HepG2 (cell line): ENCODE results near the gene UGT1A7. TPM values are rescaled to one million over a fixed set of nuclear protein-coding genes. Genes with fewer than 3 reads are reported as not detected.

ENCODE experiments used
- BATF2 ChIP-seq: sonication (generic); formaldehyde crosslinking; IDR thresholded peaks from 2 replicates; pipeline ENCODE4 v1.8.0; 2022; ENCODE audit warnings: mild to moderate bottlenecking, missing genetic modification reagents, moderate library complexity
- BORCS8-MEF2B ChIP-seq: sonication (generic); formaldehyde crosslinking; IDR thresholded peaks from 2 replicates; pipeline ENCODE4 v1.8.0; 2022; ENCODE audit warnings: mild to moderate bottlenecking, missing genetic modification reagents
- CREBL2 ChIP-seq: sonication (generic); formaldehyde crosslinking; IDR thresholded peaks from 2 replicates; pipeline ENCODE4 v1.8.1; 2023; ENCODE audit warnings: missing genetic modification reagents, mild to moderate bottlenecking, borderline replicate concordance
- FOXK2 ChIP-seq: fragments of 450-650 bp; IDR thresholded peaks from 2 replicates; pipeline ENCODE4 v1.6.1; 2016
- GTF3A ChIP-seq: sonication (generic); formaldehyde crosslinking; conservative IDR thresholded peaks from 2 replicates; pipeline ENCODE4 v1.4.0; 2020; ENCODE audit warnings: mild to moderate bottlenecking, missing genetic modification reagents
- HHEX ChIP-seq: IDR thresholded peaks from 2 replicates; pipeline ENCODE4 v1.6.1; 2016; ENCODE audit warnings: control low read depth
- HOXD1 ChIP-seq: sonication (generic); formaldehyde crosslinking; IDR thresholded peaks from 2 replicates; pipeline ENCODE4 v1.5.0; 2020; ENCODE audit warnings: missing genetic modification reagents
- IRX3 ChIP-seq: sonication (generic); formaldehyde crosslinking; IDR thresholded peaks from 2 replicates; pipeline ENCODE4 v1.8.1; 2023; ENCODE audit warnings: mild to moderate bottlenecking, low read depth, missing genetic modification reagents, borderline replicate concordance
- NFIC ChIP-seq: IDR thresholded peaks from 2 replicates; pipeline ENCODE4 v1.6.1; 2012; ENCODE audit warnings: mild to moderate bottlenecking, low read length, inconsistent platforms
- NKX3-1 ChIP-seq: sonication (generic); formaldehyde crosslinking; IDR thresholded peaks from 2 replicates; pipeline ENCODE4 v1.5.0; 2020; ENCODE audit warnings: missing genetic modification reagents
- POGZ ChIP-seq: sonication (generic); formaldehyde crosslinking; IDR thresholded peaks from 2 replicates; pipeline ENCODE4 v1.4.0; 2020; ENCODE audit warnings: mild to moderate bottlenecking, missing genetic modification reagents
- PREB ChIP-seq: sonication (generic); formaldehyde crosslinking; IDR thresholded peaks from 2 replicates; pipeline ENCODE4 v1.4.0; 2020; ENCODE audit warnings: missing genetic modification reagents
- RNF219 ChIP-seq: sonication (generic); formaldehyde crosslinking; IDR thresholded peaks from 2 replicates; pipeline ENCODE4 v1.5.0; 2020; ENCODE audit warnings: mild to moderate bottlenecking, missing genetic modification reagents
- RXRA ChIP-seq: sonication (generic); formaldehyde crosslinking; IDR thresholded peaks from 2 replicates; pipeline ENCODE4 v1.5.1; 2020; ENCODE audit warnings: missing genetic modification reagents
- SMAD3 ChIP-seq: sonication (generic); formaldehyde crosslinking; IDR thresholded peaks from 2 replicates; pipeline ENCODE4 v1.4.0; 2020; ENCODE audit warnings: missing genetic modification reagents
- ZMAT5 ChIP-seq: sonication (generic); formaldehyde crosslinking; IDR thresholded peaks from 2 replicates; pipeline ENCODE4 v1.5.0; 2020; ENCODE audit warnings: mild to moderate bottlenecking, low read depth, missing genetic modification reagents, borderline replicate concordance
- ZMYM4 ChIP-seq: sonication (generic); formaldehyde crosslinking; IDR thresholded peaks from 2 replicates; pipeline ENCODE4 v1.8.1; 2023; ENCODE audit warnings: mild to moderate bottlenecking, missing genetic modification reagents
- ZNF446 ChIP-seq: sonication (generic); formaldehyde crosslinking; IDR thresholded peaks from 2 replicates; pipeline ENCODE4 v1.5.0; 2020; ENCODE audit warnings: mild to moderate bottlenecking, missing genetic modification reagents
- ZNF691 ChIP-seq: sonication (generic); formaldehyde crosslinking; IDR thresholded peaks from 2 replicates; pipeline ENCODE4 v1.4.0; 2020; ENCODE audit warnings: missing genetic modification reagents, low read depth, mild to moderate bottlenecking, borderline replicate concordance
- ZZZ3 ChIP-seq: sonication (generic); formaldehyde crosslinking; IDR thresholded peaks from 2 replicates; pipeline ENCODE4 v1.4.0; 2020; ENCODE audit warnings: missing genetic modification reagents, mild to moderate bottlenecking, borderline replicate concordance
- polyA plus RNA-seq, 8 experiments: library from polyadenylated mRNA; depleted of rRNA in 3 of 8; stranded (reverse) in 7 of 8; unstranded in 1 of 8; fragments of >200 nt; fragmentation: Illumina TruSeq in 4 of 8; extraction: Trizol in 4 of 8; gene quantifications; 2 replicates each; pipeline versions ENCODE4 v1.2.1 to v1.2.3, GENCODE V29; 2011 to 2016; ENCODE audit warnings: low read depth in 4 of 8, missing spikeins in 1 of 8, mixed read lengths in 1 of 8; ENCODE audit not compliant: insufficient read depth in 1 of 8
- total RNA-seq, 5 experiments: library from RNA; depleted of rRNA; stranded (reverse); fragments of >200 nt; fragmentation: Illumina TruSeq; extraction: Trizol; gene quantifications; 2 replicates each; pipeline ENCODE4 v1.2.3, GENCODE V29; 2016; ENCODE audit warnings: low read depth in 1 of 5

Gene UGT1A7
- total and polyA plus RNA-seq, 2 of the 13 experiments (the other 11 are each of a cell fraction or from before 2014, with no cell fraction given) = not detected

GRCh38 chr2:233745073-233745755 lies 63.5 kb downstream of the UGT1A7 start (continued):
- TF ChIP-seq FOXK2 = peak; percentile 82
- peak; percentile 90 for TF ChIP-seq NKX3-1
- no peak for TF ChIP-seq ZNF446 (CRISPR knock-in tag)
- peak; percentile 98 for TF ChIP-seq NFIC
- TF ChIP-seq RXRA (CRISPR knock-in tag) = peak; percentile 98; the same call in 1 of the 2 replicates
- TF ChIP-seq ZMAT5 (CRISPR knock-in tag) = no peak
- TF ChIP-seq IRX3 (CRISPR knock-in tag) = peak; percentile 75; the same call in 1 of the 2 replicates
- TF ChIP-seq RNF219 (CRISPR knock-in tag) = 0 out of 2 replicates have a peak, but pooled peaks have one; percentile 50
- TF ChIP-seq BORCS8-MEF2B (CRISPR knock-in tag) = peak; percentile 60; the same call in 1 of the 2 replicates
- TF ChIP-seq ZZZ3 (CRISPR knock-in tag) = no peak
- peak; percentile 77 for TF ChIP-seq POGZ
- 0 out of 2 replicates have a peak, but pooled peaks have one; percentile 72 for TF ChIP-seq HOXD1 (CRISPR knock-in tag)
- TF ChIP-seq BATF2 (CRISPR knock-in tag) = peak; percentile 67; the same call in 1 of the 2 replicates
- peak; percentile 100 for TF ChIP-seq HHEX (CRISPR knock-in tag)
- no peak for TF ChIP-seq PREB (CRISPR knock-in tag)
- TF ChIP-seq ZMYM4 = peak; percentile 79
- no peak for TF ChIP-seq CREBL2 (CRISPR knock-in tag)
- TF ChIP-seq ZNF691 (CRISPR knock-in tag) = 0 out of 2 replicates have a peak, but pooled peaks have one; percentile 34
- TF ChIP-seq SMAD3 = peak; percentile 78
- no peak for TF ChIP-seq GTF3A
